Kidney tubule cell (primary cell): ENCODE results near the gene SPIB.
"Not testable (repeated sequence)": the region's sequence is repeated elsewhere in the genome, so short reads cannot be mapped to it uniquely, and the experiment has no call there.

Experiments
- DNase-seq: peaks from one replicate; pipeline ENCODE4 v3.0.0-alpha.2; 2018; ENCODE audit warnings: low spot score

The SPIB gene

GRCh38 chr19:50439130-50439529 lies 20.4 kb downstream of the SPIB start:
- not testable (repeated sequence) for DNase-seq

GRCh38 chr19:50444059-50444458 lies 25.3 kb downstream of the SPIB start:
- DNase-seq: no peak

GRCh38 chr19:50447053-50447452 lies 28.3 kb downstream of the SPIB start:
- no peak for DNase-seq

GRCh38 chr19:50447750-50448149 lies 29.0 kb downstream of the SPIB start:
- DNase-seq: no peak

- peak; percentile 84 for DNase-seq
Observed at GRCh38 chr19:50449236-50449899, 30.6 kb downstream of the SPIB start.

- DNase-seq: no peak
Observed at GRCh38 chr19:50450369-50451222, 31.9 kb downstream of the SPIB start.

- no peak for DNase-seq
Observed at GRCh38 chr19:50451223-50451534, 32.4 kb downstream of the SPIB start.

- no peak for DNase-seq
Observed at GRCh38 chr19:50453243-50453642, 34.5 kb downstream of the SPIB start.

GRCh38 chr19:50455992-50456391 lies 37.3 kb downstream of the SPIB start:
- no peak for DNase-seq

- DNase-seq: no peak
Observed at GRCh38 chr19:50457300-50457699, 38.6 kb downstream of the SPIB start.

GRCh38 chr19:50458396-50459066 lies 39.8 kb downstream of the SPIB start:
- DNase-seq: peak; percentile 29

GRCh38 chr19:50459067-50459456 lies 40.3 kb downstream of the SPIB start:
- DNase-seq: no peak

- DNase-seq: no peak
Observed at GRCh38 chr19:50459638-50460037, 40.9 kb downstream of the SPIB start.

- DNase-seq: peak; percentile 95
Observed at GRCh38 chr19:50460161-50460765, 41.5 kb downstream of the SPIB start.

- peak; percentile 77 for DNase-seq
Observed at GRCh38 chr19:50461066-50461875, 42.5 kb downstream of the SPIB start.

GRCh38 chr19:50462970-50463369 lies 44.2 kb downstream of the SPIB start:
- DNase-seq: no peak

GRCh38 chr19:50464348-50464747 lies 45.6 kb downstream of the SPIB start:
- DNase-seq: no peak

- no peak for DNase-seq
Observed at GRCh38 chr19:50465000-50465399, 46.3 kb downstream of the SPIB start.

- DNase-seq: no peak
Observed at GRCh38 chr19:50465986-50466705, 47.4 kb downstream of the SPIB start.

- no peak for DNase-seq
Observed at GRCh38 chr19:50466706-50467039, 47.9 kb downstream of the SPIB start.

GRCh38 chr19:50467566-50467965 lies 48.8 kb downstream of the SPIB start:
- no peak for DNase-seq
